Ectodermal cell (in vitro differentiated cells): ENCODE measurements around the gene TMEM163.

Experiments used
- H3K27ac ChIP-seq: 2 replicates; pipeline ENCODE4 v1.7.0; 2013; ENCODE audit warnings: mild to moderate bottlenecking, low read depth, low read length; ENCODE audit not compliant: insufficient read depth, poor library complexity, severe bottlenecking
- H3K27me3 ChIP-seq: 2 replicates; pipeline ENCODE4 v1.7.0; 2013; ENCODE audit warnings: mild to moderate bottlenecking, low read length; ENCODE audit not compliant: insufficient read depth, control insufficient read depth, poor library complexity, severe bottlenecking
- H3K36me3 ChIP-seq: one replicate; pipeline ENCODE4 v1.7.0; 2013; ENCODE audit warnings: low read length; ENCODE audit not compliant: control insufficient read depth, insufficient read depth
- H3K4me1 ChIP-seq: one replicate; pipeline ENCODE4 v1.7.0; 2013; ENCODE audit warnings: low read length; ENCODE audit not compliant: control insufficient read depth, insufficient read depth
- H3K4me3 ChIP-seq: 2 replicates; pipeline ENCODE4 v1.7.0; 2013; ENCODE audit warnings: low read depth, low read length, control low read depth; ENCODE audit not compliant: insufficient read depth
- H3K9me3 ChIP-seq: 2 replicates; pipeline ENCODE4 v1.7.0; 2013; ENCODE audit warnings: mild to moderate bottlenecking, low read length, moderate library complexity; ENCODE audit not compliant: control insufficient read depth
- WGBS, 2 experiments: methylation state at CpG; one replicate each; pipeline ENCODE4 v1.1.7; 2013; ENCODE audit warnings: missing lambda C conversion rate in 2 of 2; 5-methylcytosine and 5-hydroxymethylcytosine counted together

Gene TMEM163

DNA sequence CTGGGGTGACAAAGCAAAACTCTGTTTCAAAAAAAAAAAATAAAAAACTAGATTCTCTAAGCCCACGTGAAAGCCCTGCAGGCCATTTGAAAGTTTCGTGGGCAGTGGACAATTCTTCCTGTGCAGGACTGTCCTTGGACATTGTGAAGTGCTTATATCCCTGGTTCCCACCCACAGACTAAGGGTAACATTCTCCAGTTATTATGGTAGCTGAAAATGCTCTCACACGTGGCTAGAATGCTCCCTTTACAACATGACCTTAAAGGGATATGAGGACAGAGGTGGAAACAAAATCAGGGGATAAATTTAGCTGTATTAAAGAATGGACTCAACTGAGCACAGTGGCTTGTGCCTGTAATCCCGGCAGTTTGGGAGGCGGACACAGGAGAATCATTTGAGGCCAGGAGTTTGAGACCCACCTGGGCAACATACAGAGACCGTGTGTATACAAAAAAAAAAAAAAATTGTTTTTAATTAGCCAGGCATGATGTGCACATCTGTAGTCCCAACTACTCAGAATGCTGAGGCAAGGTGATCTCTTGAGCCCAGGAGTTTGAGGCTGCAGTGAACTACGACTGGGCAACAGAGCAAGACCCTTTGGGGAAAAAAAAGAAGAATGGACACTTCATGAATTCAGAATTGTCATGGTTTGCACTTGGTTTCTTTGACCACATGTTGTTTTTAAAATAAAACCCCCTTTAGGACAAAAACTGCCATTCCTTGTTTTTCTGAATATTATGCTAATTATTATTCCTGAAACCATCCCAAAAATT lies 297.1 kb downstream of the TMEM163 start:
- H3K4me3 ChIP-seq, result no peak overlapping the region
- WGBS, 2 experiments, result 93 to 94% methylated on average over 7 of the region's 7 CpGs
- no peaks in the 10 kb centered on the region for H3K4me1 ChIP-seq
- peaks cover 6% of the 10 kb centered on the region for H3K36me3 ChIP-seq
- H3K27me3 ChIP-seq, result no peaks in the 10 kb centered on the region
- no peak overlapping the region for H3K27ac ChIP-seq
- no peaks in the 10 kb centered on the region for H3K9me3 ChIP-seq

GRCh38 chr2:134420920-134421319 lies 297.9 kb downstream of the TMEM163 start:
- no peak overlapping the region for H3K27ac ChIP-seq
- no peaks in the 10 kb centered on the region for H3K4me1 ChIP-seq

DNA sequence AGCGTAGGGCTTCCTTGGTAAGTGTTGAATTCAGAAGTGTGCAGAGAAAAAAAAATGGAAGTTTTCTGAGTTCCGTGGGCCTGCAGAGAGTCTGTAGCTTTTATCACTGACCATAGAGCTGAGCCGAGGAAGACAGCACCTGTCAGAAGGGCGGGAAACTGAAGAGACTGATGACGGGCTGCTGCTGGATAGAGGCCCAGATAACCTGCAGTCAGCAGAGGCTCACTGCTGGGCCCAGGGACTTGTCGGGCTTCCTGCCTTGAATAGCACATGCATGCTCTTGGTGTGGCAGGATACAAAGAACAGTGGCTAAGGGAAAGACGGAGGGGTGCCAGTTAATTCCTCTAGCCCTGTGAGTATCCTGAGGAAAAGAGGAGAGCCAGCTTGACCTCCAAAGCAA lies 298.5 kb downstream of the TMEM163 start:
- Histone ChIP-seq H3K9me3 (no peaks in the 10 kb centered on the region), H3K27me3 (no peaks in the 10 kb centered on the region), H3K36me3 (peaks cover 6% of the 10 kb centered on the region), H3K27ac (no peak overlapping the region), H3K4me1 (no peaks in the 10 kb centered on the region), H3K4me3 (no peak overlapping the region)
- WGBS, 2 experiments, result 45 to 50% methylated on average over 7 of the region's 7 CpGs

More at GRCh38 chr2:134420920-134421319, 297.9 kb downstream of the TMEM163 start:
- H3K27me3 ChIP-seq, result no peaks in the 10 kb centered on the region
- no peak overlapping the region for H3K4me3 ChIP-seq
- H3K36me3 ChIP-seq, result peaks cover 6% of the 10 kb centered on the region
- no peaks in the 10 kb centered on the region for H3K9me3 ChIP-seq
- 94 to 96% methylated on average over 3 of the region's 3 CpGs for WGBS, 2 experiments

DNA sequence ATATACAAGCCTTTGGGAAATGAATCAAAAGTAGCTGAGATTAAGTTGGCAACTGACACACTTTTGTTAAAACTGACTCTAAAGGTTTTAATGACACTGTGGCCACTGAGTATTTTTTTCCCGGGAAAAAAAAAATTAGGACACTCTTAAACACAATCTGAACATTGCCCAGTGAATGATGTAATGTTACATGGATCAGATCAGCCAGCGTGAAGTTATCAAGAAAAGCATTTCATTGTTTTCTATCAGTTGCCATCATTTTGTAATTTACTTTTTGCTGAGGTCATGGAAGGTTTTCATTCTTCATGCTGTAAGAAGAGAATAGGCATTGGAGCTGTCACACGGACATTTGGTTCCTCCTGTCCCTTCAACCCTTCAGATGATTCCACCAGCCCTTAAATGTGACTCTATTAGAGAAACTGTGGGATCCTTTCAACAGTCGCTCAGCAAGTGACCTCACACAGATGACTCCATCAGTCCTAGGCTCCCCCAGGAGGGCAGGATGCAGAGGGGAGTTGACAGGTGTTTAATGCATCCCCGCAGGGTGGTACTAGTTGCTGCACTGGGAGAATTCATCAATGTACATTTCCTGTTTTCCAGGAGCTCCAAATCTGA lies 300.7 kb downstream of the TMEM163 start:
- Histone ChIP-seq H3K36me3 (no peaks in the 10 kb centered on the region), H3K4me1 (no peaks in the 10 kb centered on the region), H3K27ac (no peak overlapping the region), H3K27me3 (no peaks in the 10 kb centered on the region), H3K4me3 (no peak overlapping the region), H3K9me3 (no peaks in the 10 kb centered on the region)
- WGBS, 2 experiments, result 83 to 93% methylated on average over 5 of the region's 5 CpGs

DNA sequence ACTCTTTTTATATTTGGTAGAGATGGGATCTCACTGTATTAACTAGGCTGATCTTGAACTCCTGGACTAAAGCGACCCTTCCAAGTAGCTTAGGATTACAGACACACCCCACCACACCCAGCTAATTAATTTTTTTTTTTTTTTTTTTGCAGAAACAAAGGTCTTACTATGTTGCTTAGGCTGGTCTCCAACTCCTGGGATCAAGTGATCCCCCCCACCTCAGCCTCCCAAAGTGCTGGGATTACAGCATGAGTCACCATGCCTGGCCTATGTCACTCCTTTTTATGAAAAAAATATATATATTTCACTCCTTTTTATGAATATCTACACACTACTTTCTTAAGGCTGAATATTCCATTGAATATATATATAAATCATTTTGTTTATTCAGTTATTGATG lies 302.2 kb downstream of the TMEM163 start:
- no peak overlapping the region for H3K27ac ChIP-seq

GRCh38 chr2:134416018-134416417 lies 302.8 kb downstream of the TMEM163 start:
- 97 to 100% methylated on average over 2 of the region's 2 CpGs for WGBS, 2 experiments

More for the DNA sequence above, 302.2 kb downstream of the TMEM163 start:
- no peaks in the 10 kb centered on the region for H3K9me3 ChIP-seq
- peaks cover 5% of the 10 kb centered on the region for H3K4me1 ChIP-seq
- no peaks in the 10 kb centered on the region for H3K36me3 ChIP-seq
- no peaks in the 10 kb centered on the region for H3K27me3 ChIP-seq
- 89 to 91% methylated on average over 1 of the region's 1 CpG for WGBS, 2 experiments
- no peak overlapping the region for H3K4me3 ChIP-seq

DNA sequence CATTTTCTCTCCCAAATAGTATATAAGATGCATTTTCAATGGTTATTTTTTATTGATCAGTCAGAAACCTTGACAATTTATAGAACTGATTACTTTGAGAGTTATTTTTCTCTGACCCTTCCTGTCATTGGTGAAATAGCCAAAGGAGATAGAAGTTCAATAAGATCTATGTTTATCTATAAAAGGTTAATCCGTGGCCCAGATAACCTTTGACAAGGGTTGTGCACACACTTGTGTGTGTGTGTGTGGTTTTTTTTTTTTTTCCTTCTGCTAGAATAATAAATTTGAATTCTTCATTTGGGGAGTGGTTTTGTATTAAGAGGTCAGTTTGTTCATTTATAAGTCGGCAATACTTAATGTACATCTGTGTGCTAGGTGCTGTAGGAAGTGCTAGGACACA lies 304.9 kb downstream of the TMEM163 start:
- 96% methylated on average over 2 of the region's 2 CpGs for WGBS, 2 experiments
- Histone ChIP-seq H3K27me3 (no peaks in the 10 kb centered on the region), H3K27ac (no peak overlapping the region), H3K36me3 (no peaks in the 10 kb centered on the region), H3K4me1 (peaks cover 6% of the 10 kb centered on the region), H3K4me3 (no peak overlapping the region), H3K9me3 (no peaks in the 10 kb centered on the region)

More at GRCh38 chr2:134416018-134416417, 302.8 kb downstream of the TMEM163 start:
- Histone ChIP-seq H3K4me3 (no peak overlapping the region), H3K36me3 (no peaks in the 10 kb centered on the region), H3K27ac (no peak overlapping the region), H3K27me3 (no peaks in the 10 kb centered on the region), H3K4me1 (peaks cover 6% of the 10 kb centered on the region), H3K9me3 (no peaks in the 10 kb centered on the region)

DNA sequence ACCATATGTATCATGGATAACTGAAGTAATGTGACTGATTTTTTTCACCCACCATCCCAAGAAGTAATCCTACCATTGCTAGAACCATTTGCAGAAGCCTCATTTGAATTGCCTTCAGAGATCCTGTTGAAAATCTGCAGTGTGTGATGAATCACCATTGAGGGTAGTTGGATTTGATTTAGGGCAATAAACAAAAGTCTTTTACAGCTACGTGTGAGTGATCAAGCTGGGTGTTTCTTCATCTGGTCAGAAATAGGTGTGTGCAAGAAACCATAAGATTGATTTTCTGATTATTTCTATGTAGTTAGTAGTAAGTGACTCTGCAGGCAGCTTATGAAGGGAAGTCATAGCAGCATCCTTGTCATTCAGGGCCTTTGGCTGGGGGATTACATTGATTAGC lies 305.4 kb downstream of the TMEM163 start:
- no peaks in the 10 kb centered on the region for H3K9me3 ChIP-seq
- no peak overlapping the region for H3K4me3 ChIP-seq
- WGBS, 2 experiments, result 89 to 91% methylated on average over 1 of the region's 1 CpG
- peaks cover 6% of the 10 kb centered on the region for H3K4me1 ChIP-seq
- H3K27me3 ChIP-seq, result no peaks in the 10 kb centered on the region
- no peaks in the 10 kb centered on the region for H3K36me3 ChIP-seq
- H3K27ac ChIP-seq, result no peak overlapping the region

DNA sequence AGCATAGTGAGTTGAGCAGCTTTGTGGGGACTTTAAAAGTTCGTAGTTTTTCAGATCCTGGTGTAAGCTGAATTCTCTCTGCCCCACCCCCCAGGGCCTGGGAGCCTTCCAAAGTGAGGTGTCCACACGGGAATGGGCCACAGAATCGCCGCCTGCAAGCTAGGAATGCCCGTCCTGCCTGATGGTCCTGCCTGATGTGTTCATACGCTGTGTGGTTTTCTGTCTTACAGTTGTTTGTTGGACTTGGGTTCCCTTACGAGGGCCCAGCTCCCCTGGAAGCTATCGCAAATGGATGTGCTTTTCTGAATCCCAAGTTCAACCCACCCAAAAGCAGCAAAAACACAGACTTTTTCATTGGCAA lies 306.2 kb downstream of the TMEM163 start:
- no peaks in the 10 kb centered on the region for H3K27me3 ChIP-seq
- H3K4me1 ChIP-seq, result peaks cover 6% of the 10 kb centered on the region
- H3K27ac ChIP-seq, result no peak overlapping the region
- H3K4me3 ChIP-seq, result no peak overlapping the region
- H3K9me3 ChIP-seq, result no peaks in the 10 kb centered on the region
- WGBS, 2 experiments, result 93 to 94% methylated on average over 8 of the region's 8 CpGs
- no peaks in the 10 kb centered on the region for H3K36me3 ChIP-seq

DNA sequence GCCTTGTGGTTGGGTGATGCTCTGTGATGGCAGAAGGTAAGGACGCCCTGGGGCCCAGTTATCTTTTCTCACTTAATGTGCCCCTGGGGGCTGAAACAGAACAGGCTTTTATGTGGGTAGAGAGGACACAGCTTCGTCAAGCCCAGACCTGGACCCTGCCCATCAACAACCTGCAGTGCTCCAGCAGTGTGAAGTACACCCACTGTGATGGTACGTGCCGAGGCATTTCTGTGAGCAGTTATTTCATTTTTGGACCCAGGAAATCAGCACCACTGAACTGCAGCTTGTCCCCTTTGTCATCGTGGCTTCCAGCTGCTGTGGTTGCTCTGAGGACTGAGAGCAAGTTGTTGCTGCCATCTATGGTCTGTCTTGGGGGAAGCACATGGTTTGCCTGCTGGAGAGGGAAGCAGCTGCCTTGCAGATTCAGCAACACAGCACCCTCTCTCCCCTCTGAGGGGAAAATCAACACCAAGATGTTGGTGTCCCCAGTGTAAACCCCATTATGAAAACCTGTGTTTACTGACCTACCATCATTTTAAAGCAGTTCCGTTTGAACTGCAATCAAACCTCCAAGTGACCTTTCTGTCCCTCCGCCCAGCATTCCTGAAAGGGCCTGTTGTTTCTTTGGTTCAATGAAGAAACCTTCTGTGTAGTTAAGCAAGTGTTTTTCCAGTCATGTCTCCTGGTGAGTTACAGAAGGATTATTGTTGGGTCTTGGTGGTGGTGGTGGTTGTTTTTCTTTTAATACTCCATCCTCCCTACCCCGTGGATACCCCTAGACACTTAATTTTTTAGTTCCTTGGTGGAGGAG lies 306.8 kb downstream of the TMEM163 start:
- WGBS, 2 experiments, result 53 to 57% methylated on average over 7 of the region's 8 CpGs
- Histone ChIP-seq H3K4me3 (no peak overlapping the region), H3K27me3 (no peaks in the 10 kb centered on the region), H3K9me3 (no peaks in the 10 kb centered on the region), H3K27ac (no peak overlapping the region), H3K4me1 (peaks cover 6% of the 10 kb centered on the region), H3K36me3 (no peaks in the 10 kb centered on the region)
